ENCODE data around the gene ADAM8.
"Not testable (repeated sequence)": the region's sequence is repeated elsewhere in the genome, so short reads cannot be mapped to it uniquely, and the experiment has no call there.

Gene ADAM8

GRCh38 chr10:133229265-133230043, 47.2 kb downstream of the ADAM8 start:
- DNase-seq, result no peak

GRCh38 chr10:133227256-133227655, 49.4 kb downstream of the ADAM8 start:
- no peak for DNase-seq

- DNase-seq, result no peak
Observed at GRCh38 chr10:133226251-133226808, 50.3 kb downstream of the ADAM8 start.

GRCh38 chr10:133225707-133226191, 50.9 kb downstream of the ADAM8 start:
- no peak for DNase-seq

GRCh38 chr10:133224756-133225372, 51.8 kb downstream of the ADAM8 start:
- DNase-seq, result no peak

GRCh38 chr10:133224076-133224475, 52.6 kb downstream of the ADAM8 start:
- DNase-seq, result no peak

- DNase-seq, result not testable (repeated sequence)
Observed at GRCh38 chr10:133221756-133222155, 54.9 kb downstream of the ADAM8 start.

- DNase-seq, result no peak
Observed at GRCh38 chr10:133221331-133221730, 55.3 kb downstream of the ADAM8 start.

- no peak for DNase-seq
Observed at GRCh38 chr10:133219782-133220181, 56.9 kb downstream of the ADAM8 start.

- no peak for DNase-seq
Observed at GRCh38 chr10:133218891-133219290, 57.8 kb downstream of the ADAM8 start.

- DNase-seq, result no peak
Observed at GRCh38 chr10:133217800-133218589, 58.7 kb downstream of the ADAM8 start.

- DNase-seq, result no peak
Observed at GRCh38 chr10:133216776-133217175, 59.9 kb downstream of the ADAM8 start.

- DNase-seq, result no peak
Observed at GRCh38 chr10:133215586-133215985, 61.1 kb downstream of the ADAM8 start.

GRCh38 chr10:133214468-133215410, 61.9 kb downstream of the ADAM8 start:
- DNase-seq, result no peak

GRCh38 chr10:133213641-133214467, 62.8 kb downstream of the ADAM8 start:
- no peak for DNase-seq

- DNase-seq, result no peak
Observed at GRCh38 chr10:133212853-133213494, 63.7 kb downstream of the ADAM8 start.

Measured in stimulated activated CD8-positive, alpha-beta memory T cell treated with anti-CD3 and anti-CD28 coated beads, Interleukin-4, amount 100 ng/mL, for 48 hours (primary cell).